Measurements from ENCODE around the gene ALOX5AP.
"Not testable (repeated sequence)": the region's sequence is repeated elsewhere in the genome, so short reads cannot be mapped to it uniquely, and the experiment has no call there.

DNA sequence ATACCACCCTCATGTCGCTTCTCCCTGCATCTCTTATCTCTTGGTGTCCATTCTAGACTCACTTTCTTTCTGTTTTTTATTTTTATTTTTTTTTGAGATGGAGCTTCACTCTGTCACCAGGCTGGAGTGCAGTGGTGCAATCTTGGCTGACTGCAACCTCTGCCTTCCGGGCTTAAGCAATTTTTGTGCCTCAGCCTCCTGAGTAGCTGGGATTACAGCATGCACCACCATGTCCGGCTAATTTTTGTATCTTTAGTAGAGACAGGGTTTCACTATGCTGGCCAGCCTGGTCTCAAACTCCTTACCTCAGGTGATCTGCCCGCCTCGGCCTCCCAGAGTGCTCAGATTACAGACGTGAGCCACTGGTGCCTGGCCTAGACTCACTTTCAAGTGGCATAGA is 12.5 kb downstream of the ALOX5AP start:
- TF ChIP-seq RELA (CRISPR knock-in tag; IDR thresholded peaks at IDR 0.05; ENCODE audit: borderline replicate concordance); SOX15 (CRISPR knock-in tag; IDR thresholded peaks at IDR 0.05); HMGA2 (CRISPR knock-in tag; IDR thresholded peaks at IDR 0.05); FOXJ3 (CRISPR knock-in tag; IDR thresholded peaks at IDR 0.05; ENCODE audit: borderline replicate concordance); IRF2 (CRISPR knock-in tag; IDR thresholded peaks at IDR 0.05; ENCODE audit: borderline replicate concordance, low read depth): not testable (repeated sequence)
- TF ChIP-seq, protein P1, sequence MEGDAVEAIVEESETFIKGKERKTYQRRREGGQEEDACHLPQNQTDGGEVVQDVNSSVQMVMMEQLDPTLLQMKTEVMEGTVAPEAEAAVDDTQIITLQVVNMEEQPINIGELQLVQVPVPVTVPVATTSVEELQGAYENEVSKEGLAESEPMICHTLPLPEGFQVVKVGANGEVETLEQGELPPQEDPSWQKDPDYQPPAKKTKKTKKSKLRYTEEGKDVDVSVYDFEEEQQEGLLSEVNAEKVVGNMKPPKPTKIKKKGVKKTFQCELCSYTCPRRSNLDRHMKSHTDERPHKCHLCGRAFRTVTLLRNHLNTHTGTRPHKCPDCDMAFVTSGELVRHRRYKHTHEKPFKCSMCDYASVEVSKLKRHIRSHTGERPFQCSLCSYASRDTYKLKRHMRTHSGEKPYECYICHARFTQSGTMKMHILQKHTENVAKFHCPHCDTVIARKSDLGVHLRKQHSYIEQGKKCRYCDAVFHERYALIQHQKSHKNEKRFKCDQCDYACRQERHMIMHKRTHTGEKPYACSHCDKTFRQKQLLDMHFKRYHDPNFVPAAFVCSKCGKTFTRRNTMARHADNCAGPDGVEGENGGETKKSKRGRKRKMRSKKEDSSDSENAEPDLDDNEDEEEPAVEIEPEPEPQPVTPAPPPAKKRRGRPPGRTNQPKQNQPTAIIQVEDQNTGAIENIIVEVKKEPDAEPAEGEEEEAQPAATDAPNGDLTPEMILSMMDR (IDR thresholded peaks at IDR 0.05) = not testable (repeated sequence)
- TF ChIP-seq, protein P2, sequence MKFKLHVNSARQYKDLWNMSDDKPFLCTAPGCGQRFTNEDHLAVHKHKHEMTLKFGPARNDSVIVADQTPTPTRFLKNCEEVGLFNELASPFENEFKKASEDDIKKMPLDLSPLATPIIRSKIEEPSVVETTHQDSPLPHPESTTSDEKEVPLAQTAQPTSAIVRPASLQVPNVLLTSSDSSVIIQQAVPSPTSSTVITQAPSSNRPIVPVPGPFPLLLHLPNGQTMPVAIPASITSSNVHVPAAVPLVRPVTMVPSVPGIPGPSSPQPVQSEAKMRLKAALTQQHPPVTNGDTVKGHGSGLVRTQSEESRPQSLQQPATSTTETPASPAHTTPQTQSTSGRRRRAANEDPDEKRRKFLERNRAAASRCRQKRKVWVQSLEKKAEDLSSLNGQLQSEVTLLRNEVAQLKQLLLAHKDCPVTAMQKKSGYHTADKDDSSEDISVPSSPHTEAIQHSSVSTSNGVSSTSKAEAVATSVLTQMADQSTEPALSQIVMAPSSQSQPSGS (CRISPR knock-in tag; IDR thresholded peaks at IDR 0.05; ENCODE audit: borderline replicate concordance, low read depth) = not testable (repeated sequence)
- TF ChIP-seq, protein P3, sequence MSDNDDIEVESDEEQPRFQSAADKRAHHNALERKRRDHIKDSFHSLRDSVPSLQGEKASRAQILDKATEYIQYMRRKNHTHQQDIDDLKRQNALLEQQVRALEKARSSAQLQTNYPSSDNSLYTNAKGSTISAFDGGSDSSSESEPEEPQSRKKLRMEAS (CRISPR knock-in tag; IDR thresholded peaks at IDR 0.05) = not testable (repeated sequence)
